ENCODE results near the gene ZDHHC6. TPM values are rescaled to one million over a fixed set of nuclear protein-coding genes. Genes with fewer than 3 reads are reported as not detected.
"Not testable (repeated sequence)": the region's sequence is repeated elsewhere in the genome, so short reads cannot be mapped to it uniquely, and the experiment has no call there.

The ZDHHC6 gene
- total RNA-seq, 1 donor from 2014 or later, result 23.1 TPM

GRCh38 chr10:112446055-112446854 is 459 bp downstream of the ZDHHC6 start:
- DNase-seq (ENCODE audit: low spot score), result no peak

DNA sequence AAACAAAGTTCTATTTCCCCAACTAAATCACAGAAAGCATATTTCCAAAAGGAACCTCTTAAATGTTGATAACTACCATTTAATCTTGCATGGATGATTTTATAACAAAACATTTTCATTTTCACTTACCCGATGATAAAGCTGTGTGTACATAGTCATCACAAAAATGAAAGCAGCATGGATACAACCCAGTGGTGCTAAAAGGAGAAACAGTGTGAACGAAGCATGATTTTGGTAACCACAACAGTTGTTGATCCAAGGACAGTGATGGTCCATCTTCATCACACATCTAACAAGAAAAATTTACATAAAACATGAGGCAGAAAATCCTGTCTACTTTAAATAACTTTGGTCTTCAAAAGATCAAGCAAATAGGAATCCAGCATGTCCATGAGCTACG is 4.7 kb downstream of the ZDHHC6 start:
- no peak for DNase-seq (ENCODE audit: low spot score)

DNA sequence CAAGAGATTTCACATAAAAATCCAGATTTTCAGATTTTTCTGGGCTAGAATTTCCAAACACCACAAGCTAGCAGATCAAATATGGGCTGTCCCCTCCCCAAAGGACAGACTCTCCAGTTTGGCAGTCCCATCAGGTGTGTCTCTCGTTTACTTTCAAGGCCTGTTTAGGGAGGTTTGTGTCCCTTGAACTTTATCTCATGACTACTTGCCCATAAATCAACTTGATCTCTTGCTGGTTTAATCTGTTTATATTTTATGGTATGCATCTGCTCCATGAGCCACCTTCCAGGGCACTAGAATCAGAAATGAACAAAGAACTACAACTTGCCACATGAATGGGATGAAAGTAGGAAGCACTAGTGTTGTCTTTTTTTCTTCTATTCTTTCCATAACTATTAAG is 5.2 kb downstream of the ZDHHC6 start:
- no peak for DNase-seq (ENCODE audit: low spot score)

- no peak for DNase-seq (ENCODE audit: low spot score)
These were observed 8.4 kb downstream of the ZDHHC6 start for GRCh38 chr10:112438356-112438755.

GRCh38 chr10:112434988-112435619 is 11.6 kb downstream of the ZDHHC6 start:
- DNase-seq (ENCODE audit: low spot score), result peak; percentile 28

DNA sequence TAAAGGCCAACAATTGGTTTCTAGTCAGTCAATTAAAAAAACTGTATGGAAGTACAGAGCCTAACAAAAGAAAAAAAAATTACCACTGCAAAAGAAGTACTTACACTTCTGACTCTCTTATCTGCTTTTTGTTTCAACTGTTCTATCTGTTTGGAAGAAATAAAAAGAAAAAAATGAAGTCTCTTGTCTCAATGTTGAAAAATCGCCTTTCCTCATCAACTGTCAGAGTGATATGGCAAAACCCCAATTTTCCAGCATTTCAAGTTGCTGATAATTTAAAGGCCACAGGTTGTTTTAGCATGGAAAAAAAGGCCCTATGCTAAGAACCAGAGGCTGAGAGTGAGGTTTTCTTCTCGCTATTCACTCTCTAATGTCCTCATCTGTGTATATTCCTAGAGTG is 13.6 kb downstream of the ZDHHC6 start:
- DNase-seq (ENCODE audit: low spot score), result no peak

GRCh38 chr10:112429654-112430230 is 17.0 kb downstream of the ZDHHC6 start:
- no peak for DNase-seq (ENCODE audit: low spot score)

- no peak for DNase-seq (ENCODE audit: low spot score)
These were observed 17.6 kb downstream of the ZDHHC6 start for GRCh38 chr10:112429147-112429546.

GRCh38 chr10:112426111-112426510 is 20.6 kb downstream of the ZDHHC6 start:
- DNase-seq (ENCODE audit: low spot score), result no peak

GRCh38 chr10:112424651-112425050 is 22.1 kb downstream of the ZDHHC6 start:
- DNase-seq (ENCODE audit: low spot score), result no peak

DNA sequence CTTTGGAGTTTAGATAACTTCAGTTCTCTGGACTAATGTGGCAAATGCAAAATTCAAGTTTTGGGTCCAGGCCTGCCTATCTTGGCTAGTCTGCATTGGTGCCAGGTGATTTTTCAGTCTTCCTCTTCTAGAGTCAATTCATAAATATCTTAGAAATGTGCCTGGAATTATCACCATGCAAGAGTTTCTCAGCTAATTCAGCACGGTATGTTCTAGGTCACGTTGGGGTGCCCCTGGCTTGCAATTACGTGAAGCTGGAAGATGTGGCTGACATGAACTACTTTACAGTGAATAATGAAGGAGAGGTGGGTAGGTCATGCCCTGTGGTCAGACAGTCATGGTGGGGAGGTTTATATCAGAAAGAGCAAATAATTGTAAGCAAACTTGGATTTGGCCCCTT is 25.0 kb downstream of the ZDHHC6 start:
- DNase-seq (ENCODE audit: low spot score), result no peak

DNA sequence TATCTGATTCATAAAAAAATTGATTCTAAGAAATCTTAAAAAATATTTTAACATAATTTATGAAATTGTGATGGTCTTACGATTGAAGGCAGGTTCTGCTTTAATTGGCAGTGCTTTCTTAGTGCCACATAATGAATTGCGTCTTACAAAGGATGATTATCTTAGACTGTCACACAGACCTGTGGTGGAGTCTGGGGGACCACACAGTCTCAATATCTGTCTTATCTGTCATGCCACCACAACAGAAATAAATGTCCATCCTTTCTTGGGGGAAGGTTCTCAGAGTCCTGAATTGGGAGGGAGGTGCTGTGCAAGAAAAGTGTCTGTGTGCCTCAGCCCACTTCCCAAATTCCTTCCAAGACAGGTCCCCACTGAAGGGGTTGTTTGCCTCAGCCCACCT is 34.0 kb downstream of the ZDHHC6 start:
- DNase-seq (ENCODE audit: low spot score), result no peak

DNA sequence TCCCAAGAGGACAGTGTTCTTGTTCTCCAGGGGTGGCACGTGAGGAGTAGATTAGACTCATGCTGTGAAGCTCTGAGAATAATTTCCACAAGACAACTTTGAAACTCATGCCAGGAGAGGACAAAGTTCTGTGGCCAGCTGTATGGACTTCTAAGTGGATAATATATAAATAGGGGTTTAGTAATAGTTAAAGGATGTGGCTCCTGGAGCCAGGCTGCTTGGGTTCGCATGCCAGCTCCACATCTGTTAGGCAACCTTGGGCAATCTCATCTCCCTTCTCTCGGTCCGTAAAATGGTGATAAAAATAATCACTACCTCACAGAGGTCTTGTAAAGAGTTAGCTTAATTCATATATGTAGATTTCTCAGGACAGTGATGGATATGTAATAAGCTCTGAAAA is 37.0 kb downstream of the ZDHHC6 start:
- no peak for DNase-seq (ENCODE audit: low spot score)

DNA sequence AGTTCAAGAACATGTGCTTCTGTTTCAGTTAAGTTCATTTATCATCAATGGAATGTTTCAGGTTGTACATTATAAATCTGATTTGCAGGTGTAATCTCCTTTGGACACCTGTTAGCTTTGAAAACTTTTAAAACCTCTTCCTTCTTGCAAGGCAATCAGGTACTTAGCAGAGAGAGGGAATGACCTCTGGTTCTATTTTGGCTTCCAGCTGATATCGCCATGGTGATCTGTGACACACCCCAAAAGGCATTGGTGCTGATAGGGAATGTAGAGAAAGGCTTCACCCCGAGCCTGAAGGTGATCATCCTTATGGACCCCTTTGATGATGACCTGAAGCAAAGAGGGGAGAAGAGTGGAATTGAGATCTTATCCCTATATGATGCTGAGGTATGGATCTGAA is 37.4 kb downstream of the ZDHHC6 start:
- DNase-seq (ENCODE audit: low spot score), result no peak

- no peak for DNase-seq (ENCODE audit: low spot score)
These were observed 39.0 kb downstream of the ZDHHC6 start for GRCh38 chr10:112407696-112408095.

DNA sequence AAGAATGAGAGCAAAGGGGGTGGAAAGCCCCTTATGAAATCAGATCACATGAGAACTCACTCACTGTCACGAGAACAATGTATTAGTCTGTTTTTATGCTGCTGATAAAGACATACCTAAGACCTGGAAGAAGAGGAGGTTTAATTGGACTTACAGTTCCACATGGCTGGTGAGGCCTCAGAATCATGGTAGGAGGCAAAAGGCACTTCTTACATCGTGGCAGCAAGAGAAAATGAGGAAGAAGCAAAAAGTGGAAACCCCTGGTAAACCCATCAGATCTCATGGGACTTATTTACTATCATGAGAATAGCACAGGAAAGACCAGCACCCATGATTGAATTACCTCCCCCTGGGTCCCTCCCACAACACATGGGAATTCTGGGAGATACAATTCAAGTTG is 39.9 kb downstream of the ZDHHC6 start:
- DNase-seq (ENCODE audit: low spot score), result not testable (repeated sequence)

- peak; percentile 5 for DNase-seq (ENCODE audit: low spot score)
These were observed 42.1 kb downstream of the ZDHHC6 start for GRCh38 chr10:112404617-112405016.

DNA sequence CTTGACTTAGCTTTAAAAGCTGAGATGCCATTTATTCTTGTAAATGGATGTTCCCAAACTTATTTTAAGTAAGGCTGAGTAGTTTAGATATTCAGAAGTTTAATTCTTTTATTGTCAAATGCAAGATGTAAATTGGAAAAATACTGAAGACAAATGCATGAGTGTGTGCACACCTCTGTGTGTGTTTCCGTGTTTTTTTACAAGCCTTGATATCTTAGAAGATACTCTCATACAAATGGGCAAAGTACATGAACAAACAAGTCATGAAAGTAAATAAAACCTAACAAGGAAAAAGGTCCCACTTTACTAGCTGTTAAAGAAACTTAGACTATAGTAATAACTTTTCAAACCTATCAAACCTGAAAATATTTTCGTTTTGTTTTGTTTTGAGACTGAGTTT is 43.8 kb downstream of the ZDHHC6 start:
- DNase-seq (ENCODE audit: low spot score), result no peak

DNA sequence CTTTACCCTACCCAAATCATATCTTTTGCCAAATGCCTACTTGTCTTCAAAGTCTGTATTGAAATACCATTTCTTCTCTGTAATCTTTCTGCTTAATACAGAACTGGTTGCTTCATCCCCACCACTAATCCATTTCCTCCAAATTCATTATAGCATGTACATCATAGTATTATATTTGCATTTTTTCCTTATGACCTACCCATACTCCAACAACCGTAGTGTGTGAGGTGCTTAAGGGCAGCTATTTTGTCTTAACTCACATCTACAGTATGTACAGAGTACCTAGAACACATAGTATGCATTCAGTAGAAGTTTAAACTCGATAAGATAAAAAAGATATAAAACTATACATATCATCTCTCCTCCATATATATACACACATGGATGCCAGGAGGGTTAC is 49.1 kb downstream of the ZDHHC6 start:
- no peak for DNase-seq (ENCODE audit: low spot score)

DNA sequence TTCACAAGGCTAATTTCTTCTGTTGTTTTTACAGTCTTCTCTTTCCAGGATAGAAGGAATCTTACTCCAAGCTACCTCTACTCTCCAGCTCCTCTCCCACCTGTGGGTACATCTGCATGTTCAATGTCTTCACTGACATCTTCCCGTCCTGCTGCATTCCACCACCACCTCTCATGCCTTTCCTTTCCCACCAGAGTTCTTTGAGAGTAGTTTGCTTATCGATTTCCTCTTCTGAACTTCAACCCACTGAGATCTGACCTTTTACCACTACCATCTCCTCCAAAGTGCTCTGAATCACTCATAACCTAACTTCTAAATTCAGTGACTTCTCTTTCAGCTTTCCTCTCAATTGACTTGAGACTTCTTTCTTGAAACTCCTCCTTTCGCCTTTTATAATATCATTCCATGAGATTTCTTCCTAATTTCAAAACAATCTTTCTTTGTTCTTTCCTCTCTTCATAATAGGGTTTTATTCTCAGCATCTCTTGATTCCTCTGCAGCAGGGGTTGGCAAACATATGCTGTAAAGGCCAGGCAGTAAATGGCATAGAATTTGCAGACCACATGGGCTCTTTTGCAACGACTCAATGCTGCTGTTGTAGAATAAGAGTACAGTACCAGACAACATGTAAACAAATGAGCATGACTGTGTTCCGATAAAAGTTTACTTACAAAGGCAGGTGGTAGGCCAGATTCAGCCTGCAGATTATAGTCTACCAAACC is 50.7 kb downstream of the ZDHHC6 start:
- DNase-seq (ENCODE audit: low spot score), result no peak

- no peak for DNase-seq (ENCODE audit: low spot score)
These were observed 52.2 kb downstream of the ZDHHC6 start for GRCh38 chr10:112394475-112394875.

- DNase-seq (ENCODE audit: low spot score), result no peak
These were observed 52.9 kb downstream of the ZDHHC6 start for GRCh38 chr10:112393827-112394226.

Measured in umbilical cord (tissue), 2 donors.